GM12891 (cell line): ENCODE measurements around the gene MATR3.

Experiments used
- PAX5 ChIP-seq: IDR thresholded peaks from 2 replicates; pipeline ENCODE4 v1.6.1; 2011; ENCODE audit warnings: low read length, moderate library complexity, mild to moderate bottlenecking; ENCODE audit not compliant: insufficient read depth, severe bottlenecking
- POLR2A ChIP-seq: IDR thresholded peaks from 2 replicates; pipeline ENCODE4 v1.6.1; 2011; ENCODE audit warnings: low read depth, low read length, control low read depth
- POLR2AphosphoS5 ChIP-seq: IDR thresholded peaks from 2 replicates; pipeline ENCODE4 v1.6.1; 2011; ENCODE audit warnings: low read depth, low read length, control low read depth
- SPI1 ChIP-seq: IDR thresholded peaks from 2 replicates; pipeline ENCODE4 v1.6.1; 2011; ENCODE audit warnings: low read depth, low read length, control low read depth
- TAF1 ChIP-seq: IDR thresholded peaks from 2 replicates; pipeline ENCODE4 v1.6.1; 2011; ENCODE audit warnings: low read depth, low read length, control low read depth

DNA sequence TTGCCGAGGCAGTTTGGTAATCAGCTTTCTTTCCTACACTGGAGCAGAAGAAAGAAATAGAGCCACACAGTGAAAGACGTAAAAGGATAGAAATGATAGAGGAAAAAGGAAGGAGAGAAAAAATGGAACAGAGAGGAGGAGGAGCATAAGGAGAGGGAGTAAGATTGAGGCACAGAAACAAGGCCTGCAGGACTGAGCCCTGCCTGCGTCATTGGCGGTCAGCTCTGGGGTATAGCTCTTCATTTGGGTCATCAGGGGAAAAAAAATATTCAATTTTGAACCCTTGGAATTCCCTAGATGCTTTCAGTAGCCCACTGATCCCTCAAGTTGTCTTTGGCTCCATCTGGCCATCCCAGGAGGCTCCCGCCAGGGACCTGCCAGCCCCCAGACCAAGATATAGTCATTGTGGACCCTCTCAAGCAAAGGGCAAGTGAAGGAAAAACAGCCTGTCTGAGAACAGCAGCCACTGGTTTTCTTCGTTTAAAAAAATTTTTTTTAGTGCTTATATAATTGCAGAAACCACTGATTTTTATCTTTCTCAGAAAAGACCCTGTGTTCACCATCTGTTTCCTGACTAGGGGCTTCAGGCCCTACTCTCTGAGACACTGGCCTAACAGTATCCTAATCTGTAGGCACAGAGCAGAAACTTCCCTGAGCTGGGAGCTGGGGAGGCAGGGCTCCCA is 31.3 kb upstream of the MATR3 start:
- TF ChIP-seq POLR2A (no peak), POLR2AphosphoS5 (no peak), TAF1 (no peak), PAX5 (no peak), SPI1 (no peak)
